Ammon's horn (tissue), 1 donor: ENCODE data around the gene KYNU.
"Not testable (repeated sequence)": the region's sequence is repeated elsewhere in the genome, so short reads cannot be mapped to it uniquely, and the experiment has no call there.

Experiments
- DNase-seq: peaks from one replicate; pipeline ENCODE4 v3.0.0-alpha.2; 2016; ENCODE audit warnings: low spot score

The KYNU gene

GRCh38 chr2:142918624-142919023 is 41.2 kb downstream of the KYNU start:
- DNase-seq: no peak

GRCh38 chr2:142920571-142920970 is 43.1 kb downstream of the KYNU start:
- DNase-seq: no peak

GRCh38 chr2:142926445-142926844 is 49.0 kb downstream of the KYNU start:
- DNase-seq: no peak

GRCh38 chr2:142930835-142931398 is 53.5 kb downstream of the KYNU start:
- DNase-seq: no peak

- no peak for DNase-seq
Measured at GRCh38 chr2:142933916-142934315, 56.5 kb downstream of the KYNU start.

- DNase-seq: no peak
Measured at GRCh38 chr2:142935563-142936089, 58.2 kb downstream of the KYNU start.

- DNase-seq: no peak
Measured at GRCh38 chr2:142936629-142937028, 59.2 kb downstream of the KYNU start.

- no peak for DNase-seq
Measured at GRCh38 chr2:142937347-142937746, 59.9 kb downstream of the KYNU start.

- no peak for DNase-seq
Measured at GRCh38 chr2:142938240-142938639, 60.8 kb downstream of the KYNU start.

- no peak for DNase-seq
Measured at GRCh38 chr2:142940606-142941223, 63.3 kb downstream of the KYNU start.

- DNase-seq: no peak
Measured at GRCh38 chr2:142942690-142943089, 65.2 kb downstream of the KYNU start.

- DNase-seq: no peak
Measured at GRCh38 chr2:142944264-142944663, 66.8 kb downstream of the KYNU start.

GRCh38 chr2:142944721-142945120 is 67.3 kb downstream of the KYNU start:
- no peak for DNase-seq

GRCh38 chr2:142946941-142947340 is 69.5 kb downstream of the KYNU start:
- no peak for DNase-seq

GRCh38 chr2:142948723-142949122 is 71.3 kb downstream of the KYNU start:
- DNase-seq: not testable (repeated sequence)

- DNase-seq: not testable (repeated sequence)
Measured at GRCh38 chr2:142950323-142950722, 72.9 kb downstream of the KYNU start.

GRCh38 chr2:142951190-142952007 is 73.9 kb downstream of the KYNU start:
- DNase-seq: no peak

- no peak for DNase-seq
Measured at GRCh38 chr2:142952018-142952417, 74.6 kb downstream of the KYNU start.

GRCh38 chr2:142952793-142953494 is 75.5 kb downstream of the KYNU start:
- no peak for DNase-seq

GRCh38 chr2:142954493-142954892 is 77.0 kb downstream of the KYNU start:
- DNase-seq: no peak

GRCh38 chr2:142957144-142957543 is 79.7 kb downstream of the KYNU start:
- DNase-seq: no peak

GRCh38 chr2:142961202-142961601 is 83.7 kb downstream of the KYNU start:
- no peak for DNase-seq
